Testis (tissue), 2 donors: ENCODE data around the gene PMP22.

ENCODE experiments used
- CTCF ChIP-seq, 3 experiments: fragments of 450-650 bp in 2 of 3; fragments of 200-600 bp in 1 of 3; sonication (generic) in 1 of 3; IDR thresholded peaks; one replicate each; pipeline ENCODE4 v1.5.1; 2016 to 2019; ENCODE audit warnings: antibody characterized with exemption in 3 of 3, mild to moderate bottlenecking in 2 of 3, moderate library complexity in 1 of 3
- POLR2A ChIP-seq: fragments of 450-650 bp; IDR thresholded peaks from one replicate; pipeline ENCODE4 v1.6.1; 2017; ENCODE audit warnings: antibody characterized with exemption, mild to moderate bottlenecking, moderate library complexity

GRCh38 chr17:15216481-15216880 is 48.6 kb downstream of the PMP22 start:
- no peak for TF ChIP-seq POLR2A
- TF ChIP-seq CTCF (IDR thresholded peaks at IDR 0.05), result no peak
